ENCODE measurements around the gene LRG1.
"Not testable (repeated sequence)": the region's sequence is repeated elsewhere in the genome, so short reads cannot be mapped to it uniquely, and the experiment has no call there.

Gene LRG1

DNA sequence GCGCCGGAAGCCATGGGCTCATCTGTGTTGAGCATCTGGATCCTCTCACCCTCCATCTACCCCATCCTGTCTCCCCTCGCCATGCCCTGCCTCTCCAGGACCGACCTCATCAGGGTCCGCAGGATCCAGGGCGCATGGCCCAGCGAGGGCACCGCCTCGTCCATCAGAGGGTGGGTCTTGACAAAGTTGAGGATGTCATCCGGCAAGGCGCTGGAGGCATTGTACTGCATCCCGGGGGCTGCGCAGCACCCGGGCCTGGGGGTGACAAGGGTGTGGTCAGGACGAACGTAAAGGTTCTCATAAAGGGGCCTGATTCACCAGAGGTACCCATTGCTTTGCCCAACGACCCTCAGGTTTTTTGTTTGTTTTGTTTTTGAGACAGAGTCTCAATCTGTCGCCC is 10.2 kb upstream of the LRG1 start:
- no peak for DNase-seq

DNA sequence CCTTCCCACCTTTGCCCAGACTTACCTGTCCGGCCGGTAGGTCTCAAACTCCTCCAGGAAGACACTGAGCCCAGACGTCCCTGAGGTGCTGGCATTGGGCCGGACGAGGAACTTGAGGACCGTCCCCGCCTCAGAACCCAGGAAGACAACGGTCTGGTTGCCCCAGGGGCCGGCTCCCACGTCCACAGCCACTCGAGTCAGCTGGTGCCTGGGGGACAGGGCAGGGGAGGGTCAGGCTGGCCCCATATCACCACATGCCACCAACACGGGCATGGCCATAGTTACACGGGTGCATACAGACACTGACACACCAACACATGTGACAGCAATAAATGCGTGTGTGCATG is 8.4 kb upstream of the LRG1 start:
- no peak for DNase-seq

DNA sequence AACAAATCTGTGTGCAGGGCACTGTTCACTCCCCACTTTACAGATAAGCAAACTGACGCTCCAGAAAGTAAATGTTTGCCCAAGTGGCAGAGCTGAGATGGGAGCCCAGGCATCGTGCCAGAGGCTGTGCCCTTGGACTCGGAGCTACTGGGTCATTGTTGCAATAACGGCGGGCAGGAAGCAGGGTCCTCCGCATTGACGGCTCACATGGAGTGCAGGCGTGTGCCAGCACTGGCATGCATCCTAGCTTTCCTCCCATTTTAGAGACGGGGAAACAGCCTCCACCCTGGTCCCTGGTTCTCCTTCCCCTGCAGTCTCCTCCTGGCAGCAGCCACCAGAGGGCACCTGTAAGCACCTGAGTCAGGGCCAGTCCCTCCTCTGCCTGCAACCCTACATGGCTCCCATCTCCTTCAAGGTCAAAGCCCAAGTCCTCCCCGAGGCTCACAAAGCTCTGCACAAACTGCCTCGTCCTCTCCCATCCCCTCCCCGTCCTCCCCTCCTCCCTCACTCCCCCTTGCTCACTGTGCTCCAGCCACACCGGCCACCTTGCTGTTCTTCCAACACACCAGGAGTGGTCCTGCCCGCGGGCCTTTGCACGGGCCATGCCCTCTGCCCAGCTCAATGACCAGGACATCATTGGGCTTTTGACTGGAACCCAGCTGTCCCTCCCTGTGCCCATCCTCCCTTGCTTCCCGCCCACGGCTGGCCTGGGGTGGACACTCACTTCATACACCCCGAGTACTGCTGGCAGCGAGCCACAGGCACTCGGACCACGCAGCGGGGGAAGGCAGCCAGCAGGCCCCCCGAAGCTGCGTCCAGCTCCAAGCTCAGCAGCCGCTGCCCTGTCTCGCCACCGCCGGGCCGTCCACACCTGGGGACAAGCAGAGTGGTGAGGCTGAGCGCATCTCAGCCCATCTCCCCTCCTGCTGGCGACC is 7.7 kb upstream of the LRG1 start:
- no peak for DNase-seq

DNA sequence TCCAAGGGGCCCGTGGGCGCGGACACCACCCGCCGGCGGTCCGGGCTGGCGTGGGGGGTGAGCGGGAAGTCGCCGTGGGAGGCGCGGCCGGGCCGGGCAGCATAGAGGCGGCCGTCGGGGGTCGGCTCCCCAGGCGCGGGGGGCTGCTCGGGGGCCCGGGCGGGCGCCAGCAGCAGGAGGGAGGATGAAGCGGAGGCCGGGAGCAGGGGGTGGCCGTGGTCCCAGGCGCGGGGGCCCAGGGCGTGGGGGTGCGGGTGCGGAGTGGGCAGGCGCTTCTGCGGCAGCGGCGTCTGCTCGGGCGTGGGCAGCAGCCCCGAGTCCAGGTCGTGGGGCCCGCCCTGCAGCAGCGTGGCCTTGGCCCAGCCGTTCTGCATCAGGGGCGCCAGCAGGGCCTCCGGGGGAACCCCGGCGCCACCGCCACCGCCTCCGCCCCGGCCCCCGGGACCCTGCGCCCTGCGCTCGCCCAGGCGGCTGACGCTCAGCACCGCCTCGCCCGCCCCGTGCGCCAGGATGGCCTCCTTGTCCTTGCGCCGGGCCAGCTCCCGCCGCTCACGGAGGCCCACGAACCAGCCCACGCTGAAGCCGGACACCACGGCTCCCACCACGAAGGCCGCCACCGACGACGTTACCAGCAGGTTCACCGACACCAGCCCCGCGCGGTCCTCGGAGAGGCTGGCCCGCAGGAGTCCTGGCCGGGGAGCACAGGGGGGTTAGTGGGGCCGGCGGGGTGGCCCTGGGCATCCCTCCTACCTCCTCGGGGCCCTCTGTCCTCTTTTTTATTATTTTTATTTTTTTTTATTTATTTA is 4.2 kb upstream of the LRG1 start:
- DNase-seq: no peak

DNA sequence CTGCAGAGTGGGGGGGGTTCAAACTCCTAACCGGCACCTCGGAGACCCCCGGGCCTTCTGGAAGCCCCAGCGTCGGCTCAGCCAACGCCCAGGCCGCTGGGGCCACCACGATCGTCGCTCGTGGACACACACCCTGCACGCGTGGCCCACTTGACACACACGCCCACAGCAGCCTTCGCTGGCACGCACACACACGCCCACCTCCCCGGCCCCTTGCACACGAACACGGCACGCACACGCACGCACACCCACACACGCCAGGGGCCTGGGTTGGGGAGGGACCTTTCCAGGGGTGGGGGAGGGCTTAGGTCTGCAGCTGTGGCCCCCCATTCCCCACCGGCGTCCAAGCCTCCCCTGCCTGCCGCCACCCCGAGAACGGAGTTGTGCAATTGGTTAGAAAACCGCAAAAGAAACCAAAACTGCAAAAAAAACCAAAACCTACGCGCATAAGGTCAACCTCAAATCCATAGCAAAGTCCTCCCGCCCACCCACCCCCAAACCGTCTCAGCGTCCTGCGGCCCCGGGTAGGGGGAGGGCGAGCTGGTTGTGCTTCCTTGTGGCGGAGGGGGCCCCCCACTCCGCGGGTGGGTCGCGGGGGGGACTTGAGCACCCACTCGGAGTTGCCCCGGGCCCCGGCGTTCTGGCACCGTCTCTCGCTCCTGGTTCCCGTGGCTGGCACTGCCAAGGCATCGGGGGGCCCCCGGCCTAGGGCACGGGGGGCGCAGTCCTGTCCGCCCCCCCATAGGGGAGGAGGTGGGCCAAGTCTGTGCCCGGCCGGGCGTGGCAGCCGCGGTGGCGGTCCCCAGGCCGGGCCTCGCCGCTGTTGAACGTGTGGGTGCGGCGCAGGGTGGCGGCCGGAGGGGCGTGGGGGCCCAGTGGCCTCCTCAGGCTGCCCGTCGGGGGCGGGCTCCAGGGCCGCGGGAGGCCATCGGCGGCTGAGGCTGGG is 3.3 kb upstream of the LRG1 start:
- DNase-seq: no peak

DNA sequence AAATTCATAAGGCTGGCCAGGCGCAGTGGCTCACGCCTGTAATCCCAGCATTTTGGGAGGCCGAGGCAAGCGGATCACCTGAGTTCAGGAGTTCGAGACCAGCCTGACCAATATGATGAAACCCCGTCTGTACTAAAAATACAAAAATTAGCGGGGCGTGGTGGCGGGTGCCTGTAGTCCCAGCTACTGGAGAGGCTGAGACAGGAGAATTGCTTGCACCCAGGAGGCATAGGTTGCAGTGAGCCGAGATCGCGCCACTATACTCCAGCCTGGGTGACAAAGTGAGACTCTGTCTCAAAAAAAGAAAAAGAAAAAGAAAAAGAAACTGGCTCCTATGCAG is 1.9 kb upstream of the LRG1 start:
- DNase-seq: not testable (repeated sequence)

DNA sequence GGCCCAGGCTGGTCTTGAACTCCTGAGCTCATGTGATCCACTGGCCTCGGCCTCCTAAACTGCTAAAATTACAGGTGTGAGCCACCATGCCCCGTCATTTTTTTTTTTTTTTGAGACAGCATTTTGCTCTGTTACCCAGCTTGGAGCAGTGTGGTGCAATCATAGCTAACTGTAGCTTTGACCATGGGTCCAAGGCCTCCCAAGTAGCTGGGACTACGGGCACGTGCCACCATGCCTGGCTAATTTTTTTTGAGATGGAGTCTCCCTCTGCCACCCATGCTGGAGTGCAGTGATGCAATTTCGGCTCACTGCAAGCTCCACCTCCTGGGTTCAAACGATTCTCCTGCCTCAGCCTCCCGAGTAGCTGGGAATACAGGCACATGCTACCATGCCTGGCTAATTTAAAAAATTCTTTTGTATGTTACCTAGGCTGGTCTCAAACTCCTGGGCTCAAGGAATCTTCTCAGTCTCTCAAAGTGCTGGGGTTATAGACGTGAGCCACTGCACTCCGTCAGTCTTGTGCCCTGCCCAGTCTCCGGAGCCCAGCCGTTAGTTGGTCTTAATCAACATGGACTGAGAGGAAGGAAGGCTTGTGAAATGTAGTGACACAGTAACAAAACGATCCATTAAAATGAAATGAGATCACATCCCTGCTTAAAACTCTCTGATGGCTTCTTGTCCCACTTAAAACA is 1.4 kb upstream of the LRG1 start:
- DNase-seq: no peak

DNA sequence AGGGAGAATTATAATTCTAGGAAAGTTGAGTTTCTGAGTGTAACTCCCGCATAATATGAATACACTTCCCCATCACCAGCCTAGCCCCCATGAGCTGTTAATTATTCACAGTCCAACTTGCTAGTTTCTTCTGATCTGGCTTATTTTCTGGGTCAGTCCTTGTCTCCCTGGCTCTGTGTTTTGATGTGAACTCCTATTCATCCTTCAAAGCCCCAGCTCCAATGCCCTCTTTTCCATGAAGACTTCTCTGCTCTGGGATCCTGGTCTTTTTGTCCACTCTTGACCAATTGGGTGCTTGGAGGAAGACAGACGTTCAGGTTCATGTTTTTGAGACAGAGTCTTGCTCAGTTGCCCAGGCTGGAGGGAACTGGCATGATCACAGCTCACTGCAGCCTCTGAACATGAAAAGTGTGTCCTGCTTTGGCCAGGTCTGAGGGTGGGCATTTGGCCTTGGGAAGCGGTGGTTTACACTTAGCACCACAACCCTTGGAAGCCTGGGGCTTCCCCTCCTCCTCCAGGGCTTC is 605 bp downstream of the LRG1 start:
- DNase-seq: no peak

DNA sequence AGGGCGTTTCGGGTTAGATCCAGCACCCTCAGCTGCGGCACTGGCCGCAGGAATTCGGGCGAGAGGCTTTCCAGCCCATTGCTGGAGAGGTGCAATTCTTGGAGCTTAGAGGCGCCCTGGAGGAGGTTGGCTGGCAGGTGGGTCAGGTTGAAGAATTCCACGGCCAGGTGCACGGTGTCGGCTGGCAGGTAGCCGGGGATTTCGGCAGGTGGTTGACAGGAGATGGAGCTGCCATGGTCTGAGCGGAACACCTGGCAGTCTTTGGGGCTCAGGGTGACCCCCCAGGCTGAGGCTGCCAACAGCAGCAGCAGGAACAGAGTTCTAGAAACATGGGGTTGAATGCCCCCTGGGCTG is 1.3 kb downstream of the LRG1 start:
- DNase-seq: no peak

DNA sequence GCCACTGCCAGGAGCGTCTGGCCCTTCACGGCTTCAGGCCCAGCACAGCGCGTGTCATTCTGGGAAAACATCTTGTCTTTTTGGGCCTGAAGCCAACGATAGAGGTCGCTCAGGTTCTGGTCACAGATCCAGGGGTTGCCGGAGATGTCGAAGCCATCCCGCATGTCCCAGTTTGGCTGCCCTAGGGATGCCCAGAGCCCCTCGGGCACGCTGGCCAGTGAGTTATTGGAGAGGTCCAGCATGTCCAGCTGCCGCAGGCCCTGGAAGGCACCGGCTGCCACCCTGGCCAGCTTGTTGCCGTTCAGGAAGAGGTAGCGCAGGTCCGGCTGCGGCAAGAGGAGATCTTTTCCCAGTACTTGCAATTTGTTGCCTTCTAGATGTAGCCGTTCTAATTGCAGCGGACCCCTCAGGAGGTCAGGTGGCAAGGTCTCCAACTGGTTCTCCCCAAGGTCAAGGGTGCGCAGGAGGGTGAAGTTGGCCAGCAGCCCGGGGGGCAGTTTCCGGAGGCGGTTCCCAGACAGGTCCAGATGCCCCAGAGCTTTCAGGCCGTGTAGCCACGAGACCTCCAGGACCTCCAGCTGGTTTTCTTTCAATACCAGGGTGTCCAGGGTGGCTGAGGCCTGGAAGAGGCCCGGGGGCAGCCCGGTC is 1.8 kb downstream of the LRG1 start:
- no peak for DNase-seq

DNA sequence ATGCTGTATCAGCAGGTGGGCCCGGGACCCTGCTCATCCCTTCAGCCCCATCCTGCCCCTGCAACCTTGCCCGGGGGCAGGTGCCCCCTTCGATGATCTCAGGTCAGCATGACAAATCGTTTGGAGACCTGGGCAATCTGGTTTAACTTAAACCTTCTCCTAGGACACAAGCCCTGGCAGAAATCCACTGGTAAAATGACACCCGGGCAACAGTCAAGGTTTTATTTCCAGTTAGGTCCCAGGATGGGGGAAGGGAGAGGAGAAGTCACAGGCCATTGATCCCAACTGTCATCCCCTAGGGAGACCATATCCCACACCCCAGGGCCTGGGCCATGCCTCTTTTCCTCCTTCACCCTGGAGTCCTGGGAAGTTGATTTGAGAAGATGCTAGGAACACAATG is 3.0 kb downstream of the LRG1 start:
- no peak for DNase-seq

DNA sequence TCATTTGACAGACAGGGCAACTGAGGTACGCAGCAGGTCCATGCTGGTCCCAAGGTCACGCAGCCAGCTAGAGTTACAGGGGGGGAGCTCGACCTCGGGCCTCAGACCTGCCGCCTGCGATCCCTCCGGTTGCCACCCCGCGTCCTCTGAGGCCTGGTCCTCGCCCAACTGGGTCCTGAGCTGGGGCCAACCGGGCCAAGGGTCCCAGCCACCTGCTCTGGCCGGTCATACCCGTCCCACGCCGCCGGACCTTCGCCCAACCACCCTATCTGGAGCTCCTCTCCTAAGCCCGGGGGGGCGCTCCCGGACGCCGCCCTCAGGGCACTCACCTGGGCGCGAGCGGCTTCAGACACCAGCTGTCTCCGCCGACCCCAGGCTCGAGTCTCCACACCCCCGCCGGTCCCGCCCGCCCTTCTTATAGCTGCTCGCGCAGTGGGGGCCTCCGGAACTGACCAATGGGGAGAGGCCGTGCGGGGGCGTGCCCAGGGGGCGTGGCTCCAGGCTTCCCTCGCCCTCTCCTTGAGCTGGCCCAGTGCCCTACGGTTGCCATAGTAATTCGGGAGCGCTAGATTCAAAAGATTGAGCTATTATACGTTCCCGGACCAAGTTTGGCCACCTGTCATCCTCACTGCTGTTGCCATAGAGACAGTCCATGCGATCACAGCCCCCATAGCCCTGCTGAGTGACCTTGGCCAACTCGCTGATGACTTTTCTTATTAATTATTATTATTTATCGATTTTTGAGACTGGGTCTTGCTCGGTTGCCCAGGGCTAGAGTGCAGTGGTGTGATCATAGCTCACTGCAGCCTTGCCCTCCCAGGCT is 4.8 kb downstream of the LRG1 start, which contains the start of gene PLIN5:
Gene PLIN5, minus strand, starts transcription at position 389 of the 823 bp plus-strand sequence. CDS start 1,150 bp downstream, outside the sequence.
- DNase-seq: peak; percentile 94

DNA sequence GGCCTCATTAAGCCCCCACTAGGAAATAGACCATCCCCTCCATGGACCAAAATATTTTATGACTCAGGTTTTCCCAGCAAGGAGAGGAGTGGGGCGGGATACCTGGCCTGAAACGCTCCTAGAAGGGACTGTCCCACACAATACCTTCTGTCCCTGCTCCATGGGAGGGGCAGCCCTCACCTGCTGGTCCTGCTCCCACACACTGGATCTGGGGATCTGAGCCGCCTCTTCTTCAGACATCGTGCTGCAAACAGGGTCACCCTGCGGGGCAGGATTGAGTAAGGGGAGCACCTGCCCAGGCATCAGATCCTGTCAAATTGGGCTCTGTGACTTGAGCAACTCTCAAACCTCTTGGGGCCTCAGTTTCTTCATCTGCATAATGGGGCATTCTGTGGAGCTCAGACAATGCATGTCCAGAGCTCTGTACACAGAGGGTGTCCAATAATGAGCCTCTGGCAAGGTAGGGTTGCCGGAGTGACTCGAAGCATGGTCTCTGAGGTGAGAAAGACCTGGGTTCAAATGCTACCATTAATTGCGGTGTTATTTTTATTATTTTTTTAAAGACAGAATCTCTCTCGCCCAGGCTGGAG is 5.9 kb downstream of the LRG1 start:
- DNase-seq: peak; percentile 22

DNA sequence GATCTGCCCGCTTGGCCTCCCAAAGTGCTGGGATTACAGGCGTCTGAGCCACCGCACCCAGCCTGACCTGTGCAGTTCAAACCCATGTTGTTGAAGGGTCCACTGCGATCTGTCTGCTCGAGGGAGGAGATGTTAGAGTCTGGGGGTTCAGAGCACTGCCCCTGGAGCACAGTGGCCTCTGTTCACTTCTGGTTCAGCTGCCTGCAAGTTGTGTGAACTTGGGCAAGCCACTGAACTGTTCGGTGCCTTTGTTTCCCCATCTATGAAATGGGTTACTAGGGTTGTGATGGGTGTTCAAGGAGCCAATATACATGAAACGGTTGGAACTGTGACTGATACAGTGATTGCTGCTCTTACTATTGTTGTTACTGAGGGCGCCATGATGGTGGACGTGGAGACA is 6.5 kb downstream of the LRG1 start:
- no peak for DNase-seq

DNA sequence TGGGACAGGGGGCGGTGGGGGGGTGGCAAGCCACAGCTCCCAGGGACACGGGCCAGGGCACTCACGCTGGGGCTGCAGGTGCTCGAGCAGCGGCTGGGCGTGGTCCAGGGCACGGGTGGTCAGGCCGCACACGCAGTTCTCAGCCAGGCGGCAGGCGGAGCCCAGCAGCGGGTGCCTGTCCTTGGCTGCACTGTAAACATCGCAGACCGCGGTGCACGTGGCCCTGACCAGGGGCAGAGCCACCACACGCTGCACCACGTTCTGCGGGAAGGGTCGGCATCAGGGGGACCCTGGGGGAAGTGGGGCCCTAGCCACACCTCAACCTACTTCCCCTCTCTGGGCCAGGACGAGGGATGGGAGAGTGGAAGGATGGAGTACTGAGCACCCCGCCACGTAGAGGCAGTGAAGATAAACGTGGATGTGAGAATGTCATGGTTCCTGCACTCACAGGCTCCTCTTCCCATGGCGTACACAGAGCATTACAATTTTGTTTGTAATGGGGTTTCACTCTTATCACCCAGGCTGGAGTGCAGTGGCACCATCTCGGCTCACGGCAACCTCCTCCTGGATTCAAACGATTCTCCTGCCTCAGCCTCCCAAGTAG is 8.2 kb downstream of the LRG1 start:
- no peak for DNase-seq

DNA sequence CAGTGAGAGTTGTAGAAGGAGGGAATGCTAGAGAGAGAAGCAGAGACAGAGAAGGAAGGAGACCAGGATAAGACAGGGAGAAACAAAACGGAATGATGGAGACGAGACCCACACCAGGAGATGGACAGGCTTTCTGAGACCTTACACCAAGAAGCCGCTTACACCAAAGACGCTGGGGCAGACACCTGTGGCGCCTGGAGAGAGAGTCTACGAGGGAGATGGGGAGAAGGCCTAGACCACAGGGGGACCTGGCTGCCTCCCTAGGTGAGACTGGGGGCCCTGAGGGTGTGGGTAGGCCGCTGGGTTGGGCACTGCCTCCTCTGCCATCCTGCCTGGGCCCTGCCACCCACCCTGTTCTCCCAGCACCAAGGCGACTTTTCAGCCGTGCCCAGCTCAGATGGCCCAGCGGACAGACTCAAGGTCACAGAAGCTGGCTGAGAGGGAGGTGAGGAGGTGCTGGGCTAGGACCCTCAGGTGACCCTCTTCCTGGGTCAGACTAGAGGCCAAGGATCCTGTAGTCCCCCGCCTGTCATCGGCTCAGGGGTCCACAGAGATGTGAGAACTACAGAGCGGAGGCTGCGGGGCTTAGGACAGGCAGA is 9.8 kb downstream of the LRG1 start:
- DNase-seq: no peak

DNA sequence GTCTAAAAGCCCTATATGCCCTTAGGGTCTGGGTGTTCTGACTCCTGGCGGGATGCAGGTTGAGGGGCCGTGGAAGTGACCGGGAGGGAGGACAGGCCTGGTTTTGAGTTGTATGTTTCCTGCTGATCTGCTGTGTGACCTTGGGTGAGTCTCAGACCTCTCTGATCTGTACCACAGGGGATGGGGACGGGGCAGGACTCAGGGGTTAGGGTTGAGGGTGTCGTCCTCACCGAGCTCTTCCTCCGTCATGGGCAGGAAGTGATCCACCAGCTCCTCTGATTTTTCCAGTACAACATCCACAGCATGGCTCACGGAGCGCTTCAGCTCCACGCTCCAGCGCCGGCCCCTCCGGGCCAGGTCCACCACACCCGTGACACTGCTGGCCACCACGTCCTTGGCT is 11.0 kb downstream of the LRG1 start:
- DNase-seq: no peak

DNA sequence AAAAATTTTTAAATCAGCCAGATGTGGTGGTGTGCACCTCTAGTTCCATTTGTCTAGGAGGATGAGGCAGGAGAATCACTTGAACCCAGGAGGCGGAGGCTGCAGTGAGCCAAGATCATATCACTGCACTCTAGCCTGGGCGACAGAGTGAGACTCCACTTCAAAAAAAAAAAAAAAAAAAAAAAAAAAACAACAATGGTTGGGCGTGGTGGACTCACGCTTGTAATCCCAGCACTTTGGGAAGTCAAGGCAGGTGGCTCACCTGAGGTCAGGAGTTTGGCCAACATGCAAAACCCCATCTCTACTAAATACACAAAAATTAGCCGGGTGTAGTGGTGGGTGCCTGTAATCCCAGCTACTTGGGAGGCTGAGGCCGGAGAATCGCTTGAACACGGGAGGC is 12.5 kb downstream of the LRG1 start:
- DNase-seq: not testable (repeated sequence)

DNA sequence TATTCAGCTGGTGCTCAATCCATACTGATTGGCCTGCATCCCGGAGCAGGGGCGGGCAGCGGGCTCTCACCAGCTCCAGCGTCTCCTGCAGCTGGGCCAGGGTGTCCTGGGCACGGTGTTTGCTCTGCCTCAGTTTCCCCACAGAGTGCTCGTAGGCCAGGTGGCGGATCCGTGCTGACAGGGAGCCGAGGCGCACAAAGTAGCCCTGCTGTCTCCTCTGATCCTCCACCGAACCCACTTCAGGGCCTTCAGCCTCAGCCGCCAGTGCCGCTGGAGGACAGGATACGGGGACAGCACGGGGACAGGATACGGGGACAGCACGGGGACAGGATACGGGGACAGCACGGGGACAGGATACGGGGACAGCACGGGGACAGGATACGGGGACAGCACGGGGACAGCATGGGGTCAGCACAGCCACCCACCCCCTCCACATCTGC is 14.3 kb downstream of the LRG1 start:
- DNase-seq: no peak
